Activated T-helper 2 cell treated with anti-CD3 and anti-CD28 coated beads, Interferon-gamma antibody, Interleukin-2, Interleukin-4, amounts not matched to agents 10 μg/mL and 5 μg/mL and 100 μg/mL, durations not matched to agents 14 hours and 24 hours and 36 hours (primary cell): ENCODE results near the gene NSD2. TPM values are rescaled to one million over a fixed set of nuclear protein-coding genes. Genes with fewer than 3 reads are reported as not detected.

Experiments
- DNase-seq: peaks from one replicate; pipeline ENCODE4 v3.0.0; 2021; ENCODE audit warnings: low spot score
- H3K27ac Mint-ChIP-seq: one replicate; pipeline ENCODE4 v1.8.0; 2021; ENCODE audit warnings: mixed read lengths
- H3K27me3 Mint-ChIP-seq: one replicate; pipeline ENCODE4 v1.8.0; 2021; ENCODE audit warnings: low read depth, mixed read lengths
- H3K36me3 Mint-ChIP-seq: one replicate; pipeline ENCODE4 v1.8.0; 2021; ENCODE audit warnings: low read depth, mixed read lengths
- H3K4me1 Mint-ChIP-seq: one replicate; pipeline ENCODE4 v1.8.0; 2021; ENCODE audit warnings: low read depth, mixed read lengths
- H3K4me3 Mint-ChIP-seq: one replicate; pipeline ENCODE4 v1.8.0; 2021; ENCODE audit warnings: low read depth, mild to moderate bottlenecking, moderate library complexity, mixed read lengths
- H3K9me3 Mint-ChIP-seq: one replicate; pipeline ENCODE4 v1.8.0; 2021; ENCODE audit warnings: mixed read lengths
- intact Hi-C: fragments of 100-400 bp; cut with micrococcal nuclease; formaldehyde crosslinking; loops from one replicate; pipeline ENCODE4 v1.15.1; 2023
- total RNA-seq: library from RNA; stranded (reverse); gene quantifications from 2 replicates; pipeline ENCODE4 v1.2.3, GENCODE V29; 2022

The NSD2 gene
- total RNA-seq, 1 donor from 2014 or later: 208 TPM

DNA sequence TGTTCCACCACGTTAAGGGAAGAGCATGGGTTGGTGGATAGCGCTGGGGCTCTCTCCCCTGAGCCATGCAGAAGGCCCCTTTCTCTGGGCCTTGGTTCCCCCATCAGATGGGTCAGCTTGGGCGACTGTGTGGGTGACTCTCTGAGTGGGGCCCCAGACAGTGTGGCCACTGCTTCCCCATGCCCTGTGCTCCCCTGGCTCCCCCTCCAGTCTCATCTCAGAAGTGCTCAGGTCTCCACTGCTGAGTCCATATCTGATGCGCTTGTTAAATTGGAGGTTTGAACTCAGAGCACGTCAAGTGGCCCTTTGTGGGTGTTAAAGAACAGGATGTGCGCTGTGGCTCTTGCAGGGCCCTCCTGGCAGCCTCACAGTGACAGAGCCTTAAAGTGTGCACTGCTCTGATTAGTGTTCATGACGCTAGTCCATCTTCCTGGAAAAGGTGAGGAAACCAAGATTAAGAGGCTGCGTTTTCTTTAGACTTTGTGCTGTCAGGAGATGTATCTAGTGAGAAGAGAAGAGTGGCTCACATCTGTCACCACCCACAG, 77.8 kb downstream of the NSD2 start:
- intact Hi-C loops: no loop called here
- Mint-ChIP-seq H3K27me3 (no peaks in the 10 kb centered on the region), H3K4me3 (no peak overlapping the region), H3K36me3 (peaks cover 60% of the 10 kb centered on the region), H3K27ac (no peak overlapping the region), H3K4me1 (no peaks in the 10 kb centered on the region), H3K9me3 (no peaks in the 10 kb centered on the region)
- DNase-seq: no peak

DNA sequence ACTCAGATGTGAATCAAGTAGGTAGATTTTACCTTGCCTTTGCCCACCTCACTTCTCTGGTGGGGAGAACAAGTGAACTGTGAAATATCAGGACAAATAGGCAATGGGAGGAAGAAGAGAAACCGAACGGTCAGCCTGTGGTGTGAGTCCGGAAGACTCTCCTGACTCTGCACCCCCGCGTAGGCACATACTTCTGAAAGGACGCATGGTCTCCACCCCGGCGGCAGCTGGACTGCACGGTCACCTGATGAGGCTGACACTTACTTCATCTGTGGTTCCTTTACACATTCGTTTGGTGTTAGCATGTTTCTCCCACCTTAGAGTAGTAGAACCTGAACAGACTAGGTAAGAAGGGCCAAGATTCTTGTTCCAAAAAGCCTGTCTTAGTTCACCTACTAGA, 79.2 kb downstream of the NSD2 start:
- Mint-ChIP-seq H3K9me3 (no peaks in the 10 kb centered on the region), H3K4me1 (no peaks in the 10 kb centered on the region), H3K36me3 (peaks cover 63% of the 10 kb centered on the region), H3K4me3 (no peak overlapping the region), H3K27me3 (no peaks in the 10 kb centered on the region), H3K27ac (no peak overlapping the region)
- intact Hi-C loops: no loop called here
- no peak for DNase-seq

DNA sequence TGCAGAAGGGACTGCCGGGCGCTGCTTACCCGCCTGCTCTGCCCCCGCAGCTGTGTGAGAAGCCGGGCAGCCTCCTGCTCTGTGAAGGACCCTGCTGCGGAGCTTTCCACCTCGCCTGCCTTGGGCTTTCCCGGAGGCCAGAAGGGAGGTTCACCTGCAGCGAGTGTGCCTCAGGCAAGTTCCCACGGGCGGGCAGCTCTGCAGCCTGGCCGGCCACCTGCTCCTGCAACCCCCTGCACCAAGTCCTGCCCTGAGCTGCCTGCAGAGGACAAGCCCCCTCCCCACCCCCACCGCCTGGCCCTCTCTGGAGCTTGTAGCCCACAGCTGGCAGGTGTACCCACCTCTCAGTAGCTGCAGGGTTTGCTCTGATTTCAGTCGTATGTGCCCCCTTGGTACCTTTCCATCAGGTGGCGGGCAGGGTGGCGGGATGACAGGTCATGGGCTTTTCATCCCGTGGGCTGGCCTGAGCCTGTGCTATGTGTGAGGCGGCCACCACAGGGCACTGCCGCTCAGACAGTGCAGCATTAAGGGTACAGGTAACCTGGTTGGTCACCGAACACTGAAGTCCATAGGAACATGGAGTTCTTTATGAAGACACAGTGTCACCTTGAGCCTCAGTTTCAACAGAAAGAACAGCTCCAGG, 81.0 kb downstream of the NSD2 start:
- no peaks in the 10 kb centered on the region for H3K9me3 Mint-ChIP-seq
- H3K4me3 Mint-ChIP-seq: no peak overlapping the region
- no peak for DNase-seq
- H3K27ac Mint-ChIP-seq: no peak overlapping the region
- H3K4me1 Mint-ChIP-seq: no peaks in the 10 kb centered on the region
- intact Hi-C loops: no loop called here
- H3K36me3 Mint-ChIP-seq: peaks cover 67% of the 10 kb centered on the region
- no peaks in the 10 kb centered on the region for H3K27me3 Mint-ChIP-seq

DNA sequence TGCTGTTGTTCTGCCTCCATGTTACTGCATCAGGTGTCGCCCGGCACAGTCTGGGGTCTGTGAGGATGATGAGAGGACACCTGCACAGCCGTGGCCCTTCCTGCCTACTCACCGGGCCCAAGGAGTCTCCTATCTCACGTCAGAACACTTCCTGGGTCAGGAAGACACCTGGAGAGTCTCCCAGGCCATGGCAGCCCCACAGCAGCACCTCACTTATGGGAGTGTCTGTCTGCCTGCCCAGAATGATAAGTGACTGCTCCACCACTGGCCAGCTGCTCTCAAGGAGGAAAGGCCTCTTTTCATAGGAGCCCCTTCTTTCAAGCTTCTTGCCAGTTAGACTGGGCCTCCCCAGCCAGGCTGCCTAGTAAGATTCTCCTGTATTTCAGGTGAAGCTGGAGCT, 81.5 kb downstream of the NSD2 start:
- intact Hi-C loops: no loop called here
- H3K36me3 Mint-ChIP-seq: peaks cover 68% of the 10 kb centered on the region
- H3K4me3 Mint-ChIP-seq: no peak overlapping the region
- H3K9me3 Mint-ChIP-seq: no peaks in the 10 kb centered on the region
- H3K4me1 Mint-ChIP-seq: no peaks in the 10 kb centered on the region
- DNase-seq: no peak
- no peak overlapping the region for H3K27ac Mint-ChIP-seq
- no peaks in the 10 kb centered on the region for H3K27me3 Mint-ChIP-seq

DNA sequence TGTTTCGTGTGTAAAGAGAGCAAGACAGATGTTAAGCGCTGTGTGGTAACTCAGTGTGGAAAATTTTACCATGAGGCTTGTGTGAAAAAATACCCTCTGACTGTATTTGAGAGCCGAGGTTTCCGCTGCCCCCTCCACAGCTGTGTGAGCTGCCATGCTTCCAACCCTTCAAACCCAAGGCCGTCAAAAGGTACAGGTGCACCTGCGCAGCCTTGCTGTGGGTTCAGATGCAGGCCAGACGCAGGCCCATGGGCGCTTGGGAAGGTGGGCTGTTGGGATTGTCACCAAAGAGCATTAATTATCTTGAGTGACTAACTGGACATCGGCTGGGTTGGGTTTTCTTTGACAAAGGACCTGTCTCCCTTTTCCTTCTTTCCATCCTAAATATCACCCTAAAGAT, 82.1 kb downstream of the NSD2 start:
- H3K27ac Mint-ChIP-seq: no peak overlapping the region
- peaks cover 69% of the 10 kb centered on the region for H3K36me3 Mint-ChIP-seq
- no peak for DNase-seq
- H3K4me3 Mint-ChIP-seq: no peak overlapping the region
- H3K27me3 Mint-ChIP-seq: no peaks in the 10 kb centered on the region
- intact Hi-C loops: no loop called here
- no peaks in the 10 kb centered on the region for H3K4me1 Mint-ChIP-seq
- H3K9me3 Mint-ChIP-seq: no peaks in the 10 kb centered on the region

DNA sequence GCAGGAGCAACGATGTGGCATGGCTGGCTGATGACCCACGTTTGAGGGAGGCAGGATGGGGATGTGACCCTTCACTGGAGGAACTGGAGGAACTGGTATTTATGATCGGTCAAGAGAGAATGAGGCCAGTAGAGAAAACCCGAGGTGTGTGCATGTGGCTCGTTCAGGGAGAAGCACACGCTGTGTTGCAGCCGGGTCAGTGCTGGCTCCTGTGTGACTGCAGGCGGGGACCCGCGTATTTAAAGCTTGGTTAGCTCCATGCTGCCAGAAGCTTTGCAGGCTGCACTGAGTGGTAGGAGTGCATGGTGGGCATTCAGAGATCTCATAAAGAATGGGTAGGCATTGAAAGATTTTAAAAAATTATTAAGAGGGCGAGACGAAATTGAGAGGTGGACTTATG, 85.4 kb downstream of the NSD2 start:
- peaks cover 81% of the 10 kb centered on the region for H3K36me3 Mint-ChIP-seq
- intact Hi-C loops: no loop called here
- DNase-seq: no peak
- no peaks in the 10 kb centered on the region for H3K4me1 Mint-ChIP-seq
- no peaks in the 10 kb centered on the region for H3K9me3 Mint-ChIP-seq
- H3K27me3 Mint-ChIP-seq: no peaks in the 10 kb centered on the region
- H3K4me3 Mint-ChIP-seq: no peak overlapping the region
- no peak overlapping the region for H3K27ac Mint-ChIP-seq

DNA sequence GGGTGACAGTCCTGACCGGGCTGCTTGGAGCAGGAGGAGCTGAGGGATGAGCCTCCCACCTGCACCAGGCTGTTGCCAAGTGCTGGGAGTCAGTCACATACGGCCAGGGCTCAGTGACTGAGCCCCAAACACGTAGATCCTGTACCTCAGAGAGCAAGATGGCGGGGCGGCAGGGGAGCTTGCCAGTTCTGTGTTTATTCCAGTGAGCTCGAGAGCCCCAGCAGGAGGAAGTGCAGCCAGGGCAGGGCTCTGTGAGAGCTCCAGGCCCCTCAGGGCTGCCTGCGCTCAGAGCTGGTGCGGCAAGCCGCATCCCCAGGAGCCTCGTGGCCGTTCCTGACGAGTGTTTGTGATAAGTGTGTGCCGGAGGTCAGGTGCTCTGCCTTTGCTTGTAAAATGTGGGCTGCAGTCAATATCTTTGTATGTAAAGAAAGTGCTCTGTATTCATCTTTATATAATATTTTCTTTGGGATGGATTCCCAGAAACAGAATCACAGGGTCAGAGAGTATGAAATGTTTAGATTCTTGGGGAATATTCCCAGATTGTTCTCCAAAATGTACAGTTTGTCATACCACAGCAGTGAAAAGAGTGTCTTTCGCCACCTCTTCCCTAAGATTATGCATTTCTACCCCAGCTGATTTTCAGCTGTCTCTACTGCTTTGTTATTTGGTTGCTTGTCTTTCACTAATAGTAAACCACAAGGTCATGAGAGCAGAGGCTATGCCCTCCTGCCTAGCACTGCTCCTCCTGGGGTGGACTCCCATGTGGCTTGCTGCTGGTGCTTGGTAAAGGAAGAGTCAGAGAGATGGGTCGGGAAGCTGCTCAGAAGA, 87.3 kb downstream of the NSD2 start:
- H3K36me3 Mint-ChIP-seq: peaks cover 88% of the 10 kb centered on the region
- no peak for DNase-seq
- no peaks in the 10 kb centered on the region for H3K9me3 Mint-ChIP-seq
- no peak overlapping the region for H3K4me3 Mint-ChIP-seq
- intact Hi-C loops: no loop called here
- H3K27ac Mint-ChIP-seq: no peak overlapping the region
- H3K27me3 Mint-ChIP-seq: no peaks in the 10 kb centered on the region
- peaks cover 3% of the 10 kb centered on the region for H3K4me1 Mint-ChIP-seq

DNA sequence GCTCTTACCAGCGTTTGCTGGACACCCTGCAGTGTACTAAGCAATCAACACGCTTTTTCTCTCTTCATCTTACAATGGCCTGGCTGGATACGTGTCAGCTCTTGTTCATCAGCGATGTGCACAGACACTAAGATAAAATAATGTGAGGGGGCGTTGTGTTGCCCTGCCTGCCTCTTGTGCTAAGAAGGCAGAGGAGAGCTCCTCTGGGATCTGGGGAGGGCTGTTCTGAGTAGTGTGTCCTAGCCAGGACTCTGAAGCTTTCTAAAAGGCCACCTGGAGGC, 87.9 kb downstream of the NSD2 start:
- intact Hi-C loops: no loop called here
- H3K4me3 Mint-ChIP-seq: no peak overlapping the region
- H3K9me3 Mint-ChIP-seq: no peaks in the 10 kb centered on the region
- no peak for DNase-seq
- H3K27ac Mint-ChIP-seq: no peak overlapping the region
- peaks cover 88% of the 10 kb centered on the region for H3K36me3 Mint-ChIP-seq
- peaks cover 3% of the 10 kb centered on the region for H3K4me1 Mint-ChIP-seq
- no peaks in the 10 kb centered on the region for H3K27me3 Mint-ChIP-seq

DNA sequence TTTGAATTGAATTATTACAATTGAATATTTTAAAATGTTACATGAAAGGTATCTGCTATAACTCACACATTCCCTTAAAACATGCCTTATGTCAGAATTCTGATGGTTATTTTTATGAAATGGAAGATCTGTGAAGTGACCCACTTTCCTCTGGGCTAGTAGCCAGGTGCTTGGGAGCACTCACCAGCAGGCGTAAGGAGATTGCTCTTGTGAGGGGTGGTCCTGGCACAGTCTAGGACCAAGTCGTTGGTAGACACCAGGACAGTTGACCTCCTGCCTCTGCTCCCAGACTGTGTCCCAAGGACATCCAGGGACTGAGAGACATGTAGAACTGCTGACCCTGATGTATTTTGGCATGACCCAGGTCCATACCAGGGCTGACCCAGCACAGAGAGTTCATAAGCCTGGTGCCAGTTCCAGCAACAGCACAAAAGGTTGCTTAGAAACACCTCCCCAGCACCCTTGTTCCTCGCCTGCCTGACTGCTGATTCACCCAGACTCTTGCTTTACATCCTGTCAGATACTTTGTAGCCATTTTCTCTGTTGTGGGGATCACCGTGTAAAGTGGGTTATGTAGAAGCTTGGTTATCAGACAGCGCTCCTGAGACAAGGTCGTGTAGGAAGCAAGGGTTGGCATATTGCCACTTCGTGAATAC, 89.1 kb downstream of the NSD2 start:
- H3K4me1 Mint-ChIP-seq: peaks cover 3% of the 10 kb centered on the region
- H3K9me3 Mint-ChIP-seq: no peaks in the 10 kb centered on the region
- no peak for DNase-seq
- intact Hi-C loops: no loop called here
- H3K36me3 Mint-ChIP-seq: peaks cover 88% of the 10 kb centered on the region
- H3K4me3 Mint-ChIP-seq: no peak overlapping the region
- no peak overlapping the region for H3K27ac Mint-ChIP-seq
- H3K27me3 Mint-ChIP-seq: no peaks in the 10 kb centered on the region

DNA sequence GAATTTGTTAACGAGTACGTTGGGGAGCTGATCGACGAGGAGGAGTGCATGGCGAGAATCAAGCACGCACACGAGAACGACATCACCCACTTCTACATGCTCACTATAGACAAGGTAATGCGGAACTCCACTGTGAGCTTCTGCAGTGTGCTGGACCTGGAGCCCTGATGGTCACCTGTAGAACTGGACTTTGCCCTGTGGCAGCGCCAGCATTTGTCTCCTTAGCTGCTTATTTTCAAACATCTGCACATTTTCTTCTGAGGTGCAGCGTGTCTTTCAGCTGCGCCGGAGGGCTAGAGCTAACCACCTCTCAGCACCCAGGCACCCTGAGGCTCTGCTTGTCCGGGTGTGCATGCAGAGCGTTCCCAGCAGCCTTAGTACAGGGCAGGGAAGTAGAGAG, 89.8 kb downstream of the NSD2 start:
- intact Hi-C loops: no loop called here
- Mint-ChIP-seq H3K9me3 (no peaks in the 10 kb centered on the region), H3K4me3 (no peak overlapping the region), H3K36me3 (peaks cover 90% of the 10 kb centered on the region), H3K27me3 (no peaks in the 10 kb centered on the region), H3K4me1 (peaks cover 3% of the 10 kb centered on the region), H3K27ac (no peak overlapping the region)
- DNase-seq: no peak

DNA sequence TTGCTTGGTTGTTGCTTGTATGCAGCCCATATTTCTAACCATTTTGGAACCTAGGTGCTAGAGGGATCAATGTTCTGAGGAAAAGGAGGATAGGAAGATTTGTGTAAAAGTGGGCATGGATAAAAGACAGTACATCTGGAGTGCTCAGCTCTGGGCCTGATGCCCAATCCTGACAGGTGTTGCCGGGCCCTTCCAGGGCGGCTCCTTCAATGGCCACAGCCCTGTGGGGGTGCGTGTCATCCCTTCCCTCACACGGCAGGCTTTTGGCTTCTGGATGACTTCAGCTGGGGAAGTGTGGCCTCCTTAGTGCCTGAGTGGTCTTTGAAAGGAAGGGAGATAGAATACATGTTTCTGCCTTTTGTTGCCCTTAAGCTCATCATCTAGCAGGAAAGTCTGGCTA, 90.4 kb downstream of the NSD2 start:
- H3K9me3 Mint-ChIP-seq: no peaks in the 10 kb centered on the region
- peaks cover 90% of the 10 kb centered on the region for H3K36me3 Mint-ChIP-seq
- H3K4me1 Mint-ChIP-seq: peaks cover 3% of the 10 kb centered on the region
- H3K27ac Mint-ChIP-seq: no peak overlapping the region
- H3K4me3 Mint-ChIP-seq: no peak overlapping the region
- H3K27me3 Mint-ChIP-seq: no peaks in the 10 kb centered on the region
- intact Hi-C loops: no loop called here
- DNase-seq: no peak

DNA sequence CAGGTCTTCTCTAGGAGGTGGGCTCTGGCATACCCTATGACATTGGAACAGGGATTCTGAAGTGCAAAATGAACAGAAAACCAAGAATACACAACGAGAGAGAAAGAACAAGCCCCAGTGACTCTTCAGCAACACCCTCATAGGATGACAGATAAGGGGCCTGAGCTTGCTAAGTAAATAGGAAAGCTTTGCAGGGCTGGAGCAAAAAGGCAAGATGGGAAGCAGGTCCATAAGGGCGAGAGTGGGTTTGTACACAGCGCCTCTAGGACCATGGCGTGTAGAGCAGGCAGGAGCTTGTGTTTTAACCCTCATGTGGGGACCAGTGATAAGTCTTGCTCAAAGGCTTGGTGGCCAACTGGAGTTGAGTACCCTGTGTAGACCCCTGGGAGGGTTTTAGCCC, 91.8 kb downstream of the NSD2 start:
- Mint-ChIP-seq H3K27me3 (no peaks in the 10 kb centered on the region), H3K9me3 (no peaks in the 10 kb centered on the region), H3K4me1 (peaks cover 3% of the 10 kb centered on the region), H3K4me3 (no peak overlapping the region), H3K36me3 (peaks cover 91% of the 10 kb centered on the region), H3K27ac (no peak overlapping the region)
- intact Hi-C loops: no loop called here
- DNase-seq: no peak

DNA sequence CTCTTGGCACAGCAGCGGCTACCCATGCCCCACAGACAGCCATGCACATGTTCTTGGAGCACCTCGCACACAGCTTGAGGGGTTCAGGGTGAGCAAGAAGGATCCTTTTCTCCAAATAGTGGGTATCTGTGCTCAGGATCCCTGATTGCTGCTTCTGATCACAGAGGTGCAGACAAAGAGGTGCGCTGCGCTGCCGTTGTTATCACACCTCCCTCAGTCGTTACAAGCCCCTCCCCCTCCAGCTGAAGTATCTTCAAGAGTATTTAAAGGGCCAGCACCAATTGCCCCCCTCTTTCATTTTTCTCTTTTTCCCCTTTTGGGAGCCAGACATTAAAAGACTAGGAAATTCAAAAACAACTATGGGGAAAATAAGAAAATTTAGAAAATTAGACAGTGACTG, 93.2 kb downstream of the NSD2 start:
- H3K4me3 Mint-ChIP-seq: no peak overlapping the region
- H3K27ac Mint-ChIP-seq: no peak overlapping the region
- no peaks in the 10 kb centered on the region for H3K9me3 Mint-ChIP-seq

More for the DNA sequence above, 93.2 kb downstream of the NSD2 start:
- no peak for DNase-seq
- Mint-ChIP-seq H3K36me3 (peaks cover 88% of the 10 kb centered on the region), H3K4me1 (peaks cover 3% of the 10 kb centered on the region), H3K27me3 (no peaks in the 10 kb centered on the region)
- intact Hi-C loops: no loop called here
